ENCODE data around the gene RNF2.

DNA sequence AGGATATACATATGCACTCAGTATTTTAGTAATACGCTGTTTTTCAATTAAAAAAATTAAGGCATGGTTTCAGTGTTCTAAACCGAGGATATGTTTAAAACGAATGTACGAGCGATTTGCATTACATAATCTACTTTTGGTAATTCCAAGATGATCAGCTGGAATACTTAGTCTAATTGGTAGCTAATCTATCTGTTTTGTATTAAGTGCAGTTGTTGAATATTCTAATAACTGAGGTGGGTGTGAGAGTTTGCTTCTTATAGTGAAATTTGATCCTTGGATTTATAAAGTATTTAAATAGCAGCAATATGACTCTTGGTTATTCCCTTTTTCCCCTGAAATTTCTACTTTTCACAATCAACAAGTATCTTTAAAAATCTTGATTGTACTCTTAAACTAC lies 1.3 kb downstream of the RNF2 start:
- TF ChIP-seq, protein P1, sequence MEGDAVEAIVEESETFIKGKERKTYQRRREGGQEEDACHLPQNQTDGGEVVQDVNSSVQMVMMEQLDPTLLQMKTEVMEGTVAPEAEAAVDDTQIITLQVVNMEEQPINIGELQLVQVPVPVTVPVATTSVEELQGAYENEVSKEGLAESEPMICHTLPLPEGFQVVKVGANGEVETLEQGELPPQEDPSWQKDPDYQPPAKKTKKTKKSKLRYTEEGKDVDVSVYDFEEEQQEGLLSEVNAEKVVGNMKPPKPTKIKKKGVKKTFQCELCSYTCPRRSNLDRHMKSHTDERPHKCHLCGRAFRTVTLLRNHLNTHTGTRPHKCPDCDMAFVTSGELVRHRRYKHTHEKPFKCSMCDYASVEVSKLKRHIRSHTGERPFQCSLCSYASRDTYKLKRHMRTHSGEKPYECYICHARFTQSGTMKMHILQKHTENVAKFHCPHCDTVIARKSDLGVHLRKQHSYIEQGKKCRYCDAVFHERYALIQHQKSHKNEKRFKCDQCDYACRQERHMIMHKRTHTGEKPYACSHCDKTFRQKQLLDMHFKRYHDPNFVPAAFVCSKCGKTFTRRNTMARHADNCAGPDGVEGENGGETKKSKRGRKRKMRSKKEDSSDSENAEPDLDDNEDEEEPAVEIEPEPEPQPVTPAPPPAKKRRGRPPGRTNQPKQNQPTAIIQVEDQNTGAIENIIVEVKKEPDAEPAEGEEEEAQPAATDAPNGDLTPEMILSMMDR (IDR thresholded peaks at IDR 0.05; ENCODE audit: insufficient read depth, low read length): no peak
- no peak for TF ChIP-seq POLR2AphosphoS5 (IDR thresholded peaks at IDR 0.05; ENCODE audit: low read depth)
- TF ChIP-seq SPI1 (IDR thresholded peaks at IDR 0.05; ENCODE audit: borderline replicate concordance, low read depth): no peak
- no peak for TF ChIP-seq GABPA (IDR thresholded peaks at IDR 0.05; ENCODE audit: low read depth)
- TF ChIP-seq, protein P2, sequence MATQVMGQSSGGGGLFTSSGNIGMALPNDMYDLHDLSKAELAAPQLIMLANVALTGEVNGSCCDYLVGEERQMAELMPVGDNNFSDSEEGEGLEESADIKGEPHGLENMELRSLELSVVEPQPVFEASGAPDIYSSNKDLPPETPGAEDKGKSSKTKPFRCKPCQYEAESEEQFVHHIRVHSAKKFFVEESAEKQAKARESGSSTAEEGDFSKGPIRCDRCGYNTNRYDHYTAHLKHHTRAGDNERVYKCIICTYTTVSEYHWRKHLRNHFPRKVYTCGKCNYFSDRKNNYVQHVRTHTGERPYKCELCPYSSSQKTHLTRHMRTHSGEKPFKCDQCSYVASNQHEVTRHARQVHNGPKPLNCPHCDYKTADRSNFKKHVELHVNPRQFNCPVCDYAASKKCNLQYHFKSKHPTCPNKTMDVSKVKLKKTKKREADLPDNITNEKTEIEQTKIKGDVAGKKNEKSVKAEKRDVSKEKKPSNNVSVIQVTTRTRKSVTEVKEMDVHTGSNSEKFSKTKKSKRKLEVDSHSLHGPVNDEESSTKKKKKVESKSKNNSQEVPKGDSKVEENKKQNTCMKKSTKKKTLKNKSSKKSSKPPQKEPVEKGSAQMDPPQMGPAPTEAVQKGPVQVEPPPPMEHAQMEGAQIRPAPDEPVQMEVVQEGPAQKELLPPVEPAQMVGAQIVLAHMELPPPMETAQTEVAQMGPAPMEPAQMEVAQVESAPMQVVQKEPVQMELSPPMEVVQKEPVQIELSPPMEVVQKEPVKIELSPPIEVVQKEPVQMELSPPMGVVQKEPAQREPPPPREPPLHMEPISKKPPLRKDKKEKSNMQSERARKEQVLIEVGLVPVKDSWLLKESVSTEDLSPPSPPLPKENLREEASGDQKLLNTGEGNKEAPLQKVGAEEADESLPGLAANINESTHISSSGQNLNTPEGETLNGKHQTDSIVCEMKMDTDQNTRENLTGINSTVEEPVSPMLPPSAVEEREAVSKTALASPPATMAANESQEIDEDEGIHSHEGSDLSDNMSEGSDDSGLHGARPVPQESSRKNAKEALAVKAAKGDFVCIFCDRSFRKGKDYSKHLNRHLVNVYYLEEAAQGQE (IDR thresholded peaks at IDR 0.05; ENCODE audit: insufficient replicate concordance, low read depth): no peak
